ENCODE data around the gene LRRC56. TPM values are rescaled to one million over a fixed set of nuclear protein-coding genes. Genes with fewer than 3 reads are reported as not detected.

The LRRC56 gene
- total RNA-seq, 2 donors from 2014 or later, result 1.9 to 9.1 TPM

GRCh38 chr11:492427-493226 is 44.7 kb upstream of the LRRC56 start:
- no peak overlapping the region for H3K4me3 ChIP-seq
- H3K27me3 ChIP-seq (replicated peaks; ENCODE audit: insufficient read depth), result no peaks in the 10 kb centered on the region
- intact Hi-C loops (cut with DNase I), result no loop called here
- H3K4me1 ChIP-seq (replicated peaks), result no peaks in the 10 kb centered on the region
- H3K9me3 ChIP-seq, result no peaks in the 10 kb centered on the region
- DNase-seq (ENCODE audit: low spot score), result no peak
- no peak for TF ChIP-seq POLR2AphosphoS5 (IDR thresholded peaks at IDR 0.05)
- no peak for TF ChIP-seq CTCF (IDR thresholded peaks at IDR 0.05)
- no peak for TF ChIP-seq POLR2A (IDR thresholded peaks at IDR 0.05)
- H3K36me3 ChIP-seq, result peaks cover 0 to 12% of the 10 kb centered on the region in 2 donors
- no peak overlapping the region for H3K27ac ChIP-seq
- WGBS, result 78% methylated on average over 32 of the region's 32 CpGs

- Histone ChIP-seq H3K27me3 (replicated peaks; ENCODE audit: insufficient read depth) (no peaks in the 10 kb centered on the region), H3K9me3 (no peaks in the 10 kb centered on the region), H3K4me3 (no peak overlapping the region), H3K27ac (no peak overlapping the region), H3K36me3 (peaks cover 13 to 35% of the 10 kb centered on the region in 2 donors), H3K4me1 (replicated peaks) (no peaks in the 10 kb centered on the region)
- no peak for TF ChIP-seq POLR2AphosphoS5 (IDR thresholded peaks at IDR 0.05)
- intact Hi-C loops (cut with DNase I), result no loop called here
- no peak for DNase-seq (ENCODE audit: low spot score)
- 84% methylated on average over 37 of the region's 37 CpGs for WGBS
Measured at GRCh38 chr11:494761-495536, 42.4 kb upstream of the LRRC56 start.

- intact Hi-C loops (cut with DNase I), result no loop called here
- Histone ChIP-seq H3K27me3 (replicated peaks; ENCODE audit: insufficient read depth) (no peaks in the 10 kb centered on the region), H3K27ac (no peak overlapping the region), H3K4me1 (replicated peaks) (no peaks in the 10 kb centered on the region), H3K36me3 (peaks cover 17 to 41% of the 10 kb centered on the region in 2 donors), H3K4me3 (no peak overlapping the region), H3K9me3 (no peaks in the 10 kb centered on the region)
- no peak for DNase-seq (ENCODE audit: low spot score)
- TF ChIP-seq POLR2A (IDR thresholded peaks at IDR 0.05) (no peak), POLR2AphosphoS5 (IDR thresholded peaks at IDR 0.05) (no peak), CTCF (IDR thresholded peaks at IDR 0.05) (no peak)
- 71% methylated on average over 10 of the region's 10 CpGs for WGBS
Measured at GRCh38 chr11:495537-495931, 41.8 kb upstream of the LRRC56 start.

- DNase-seq (ENCODE audit: low spot score), result no peak
- peaks cover 17 to 47% of the 10 kb centered on the region in 2 donors for H3K36me3 ChIP-seq
- TF ChIP-seq POLR2AphosphoS5 (IDR thresholded peaks at IDR 0.05) (no peak), POLR2A (IDR thresholded peaks at IDR 0.05) (no peak), CTCF (IDR thresholded peaks at IDR 0.05) (no peak)
- H3K4me3 ChIP-seq, result no peak overlapping the region
- no peaks in the 10 kb centered on the region for H3K9me3 ChIP-seq
- intact Hi-C loops (cut with DNase I), result no loop called here
- no peaks in the 10 kb centered on the region for H3K27me3 ChIP-seq (replicated peaks; ENCODE audit: insufficient read depth)
- WGBS, result 96% methylated on average over 34 of the region's 34 CpGs
- no peak overlapping the region for H3K27ac ChIP-seq
- H3K4me1 ChIP-seq (replicated peaks), result no peaks in the 10 kb centered on the region
Measured at GRCh38 chr11:496834-497564, 40.3 kb upstream of the LRRC56 start.
